GM19455 (cell line): ENCODE measurements around the gene SRRM2.
A peak's percentile ranks its signal among the peaks of the same experiment; 100 is the strongest.

Source experiments
- ATAC-seq: cut with Tn5 transposase; IDR thresholded peaks from one replicate; pipeline ENCODE4 v1.9.1; 2021; ENCODE audit not compliant: unreplicated experiment

SRRM2 gene

DNA sequence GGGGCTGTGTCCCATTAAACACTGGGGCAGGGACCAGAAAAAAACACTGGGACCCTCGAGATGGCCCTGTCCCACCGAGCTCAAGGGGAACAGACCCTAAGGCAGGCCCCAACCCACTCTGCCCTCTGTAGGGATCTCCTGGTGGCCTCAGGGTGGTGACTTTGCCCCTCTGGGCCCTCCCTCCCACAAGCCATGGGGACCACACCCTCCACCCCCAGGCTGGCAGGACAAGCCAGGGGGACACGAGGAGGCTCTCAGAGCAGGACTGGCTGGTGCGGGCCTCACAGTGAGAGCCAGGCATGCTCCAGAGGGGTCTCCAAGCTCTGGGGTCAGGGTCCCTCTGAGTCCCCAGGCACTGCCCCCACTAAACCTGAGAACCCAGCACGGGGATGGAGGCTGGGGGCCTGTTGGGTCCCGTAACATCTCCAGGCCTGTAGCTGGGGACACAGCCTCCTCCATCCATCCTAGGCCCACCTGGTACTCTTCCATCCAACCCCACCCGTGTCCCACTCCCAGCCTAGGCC, 14.5 kb upstream of the SRRM2 start:
- ATAC-seq = no peak

- ATAC-seq = no peak
Observed at GRCh38 chr16:2738615-2739014, 13.8 kb upstream of the SRRM2 start.

- ATAC-seq = no peak
Observed at GRCh38 chr16:2739625-2740430, 12.6 kb upstream of the SRRM2 start.

DNA sequence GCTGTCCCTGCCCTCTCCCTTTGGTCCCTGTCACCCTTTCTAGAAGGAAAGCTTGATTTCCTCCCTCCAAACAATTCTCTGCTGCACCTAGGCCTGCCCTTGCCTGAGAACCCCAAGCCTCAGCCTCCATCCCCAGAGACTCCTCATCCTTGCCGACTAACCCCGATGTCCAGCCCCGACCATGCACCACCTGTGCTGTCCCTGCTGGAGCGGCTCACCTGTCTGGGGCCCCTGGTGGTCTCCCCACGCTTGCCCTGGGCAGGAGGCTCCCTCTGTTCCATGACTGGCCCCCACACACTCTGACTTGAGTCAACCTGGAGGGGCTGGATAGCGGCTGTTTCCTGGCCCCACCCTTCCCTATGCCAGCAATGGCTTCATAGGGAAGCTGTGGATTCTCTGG, 12.0 kb upstream of the SRRM2 start:
- no peak for ATAC-seq

- ATAC-seq = no peak
Observed at GRCh38 chr16:2741168-2741567, 11.3 kb upstream of the SRRM2 start.

DNA sequence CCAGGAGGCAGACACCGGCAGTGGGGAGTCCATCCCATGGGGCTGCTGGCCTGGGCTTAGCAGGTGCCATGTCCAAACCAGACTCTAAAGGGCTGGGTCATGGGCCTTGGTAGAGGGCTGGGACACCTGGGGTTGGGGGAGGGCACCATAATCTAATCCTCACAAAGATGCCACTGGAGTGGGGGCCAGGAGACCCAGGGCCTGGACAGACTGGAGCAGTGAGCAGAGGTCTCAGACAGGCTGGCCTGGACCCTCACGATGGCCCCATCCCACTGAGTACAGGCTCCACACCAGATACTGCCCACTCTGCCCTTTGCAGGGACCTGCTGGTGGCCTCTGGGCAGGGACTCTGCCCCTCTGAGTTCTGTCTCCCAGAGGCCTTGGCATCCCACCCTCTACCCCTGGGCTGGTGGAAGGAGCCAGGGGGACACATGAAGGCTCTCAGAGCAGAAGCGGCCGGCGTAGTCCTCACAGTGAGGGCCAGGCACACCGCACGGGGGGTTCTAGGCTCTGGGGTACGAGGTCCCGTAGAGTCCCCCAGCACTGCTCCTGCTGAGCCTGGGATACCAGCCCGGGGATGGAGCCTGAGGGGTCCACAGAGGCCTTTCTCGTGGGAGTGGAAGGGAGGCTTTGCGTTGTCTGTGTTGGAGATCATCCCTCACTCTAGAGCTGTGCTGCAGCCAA, 10.0 kb upstream of the SRRM2 start:
- ATAC-seq = no peak

DNA sequence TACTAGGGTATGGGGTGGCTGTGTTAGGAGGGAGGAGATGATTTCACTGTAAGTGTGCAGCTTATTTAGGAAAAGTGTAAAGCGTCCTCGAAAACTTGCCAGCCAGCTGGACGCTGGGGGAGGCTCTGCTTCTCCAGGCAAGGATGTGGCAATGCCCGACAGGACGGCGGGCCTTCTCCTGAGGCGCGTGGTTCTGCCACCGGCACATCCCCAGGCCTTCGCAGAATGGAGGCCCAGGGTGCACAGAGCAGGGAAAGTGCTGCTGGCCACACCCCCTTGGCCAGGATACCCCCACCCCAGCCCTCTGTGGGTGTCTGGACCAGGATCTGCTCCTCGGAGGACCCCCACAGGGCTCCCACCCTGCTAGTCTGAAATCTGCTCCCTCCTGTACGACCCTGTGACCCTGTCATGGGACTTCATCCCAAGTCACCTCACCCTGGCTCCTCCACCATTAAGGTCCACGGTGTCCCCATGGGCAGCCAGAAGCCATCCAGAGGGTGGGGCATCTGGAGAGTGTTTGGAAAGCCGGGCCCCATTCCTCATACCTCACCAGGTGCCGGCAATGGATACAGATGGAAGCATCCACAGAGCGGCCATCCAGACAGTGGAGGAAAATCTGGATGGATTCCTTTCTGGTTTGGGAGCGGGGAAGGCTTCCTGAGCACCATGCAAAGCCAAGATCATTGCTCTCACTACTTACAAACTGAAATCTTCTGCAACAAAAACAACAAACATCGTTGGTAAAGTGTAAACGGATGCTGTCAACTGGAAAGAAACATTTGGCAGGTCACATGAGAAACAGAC, 9.2 kb upstream of the SRRM2 start:
- no peak for ATAC-seq

- no peak for ATAC-seq
Observed at GRCh38 chr16:2744711-2745110, 7.7 kb upstream of the SRRM2 start.

DNA sequence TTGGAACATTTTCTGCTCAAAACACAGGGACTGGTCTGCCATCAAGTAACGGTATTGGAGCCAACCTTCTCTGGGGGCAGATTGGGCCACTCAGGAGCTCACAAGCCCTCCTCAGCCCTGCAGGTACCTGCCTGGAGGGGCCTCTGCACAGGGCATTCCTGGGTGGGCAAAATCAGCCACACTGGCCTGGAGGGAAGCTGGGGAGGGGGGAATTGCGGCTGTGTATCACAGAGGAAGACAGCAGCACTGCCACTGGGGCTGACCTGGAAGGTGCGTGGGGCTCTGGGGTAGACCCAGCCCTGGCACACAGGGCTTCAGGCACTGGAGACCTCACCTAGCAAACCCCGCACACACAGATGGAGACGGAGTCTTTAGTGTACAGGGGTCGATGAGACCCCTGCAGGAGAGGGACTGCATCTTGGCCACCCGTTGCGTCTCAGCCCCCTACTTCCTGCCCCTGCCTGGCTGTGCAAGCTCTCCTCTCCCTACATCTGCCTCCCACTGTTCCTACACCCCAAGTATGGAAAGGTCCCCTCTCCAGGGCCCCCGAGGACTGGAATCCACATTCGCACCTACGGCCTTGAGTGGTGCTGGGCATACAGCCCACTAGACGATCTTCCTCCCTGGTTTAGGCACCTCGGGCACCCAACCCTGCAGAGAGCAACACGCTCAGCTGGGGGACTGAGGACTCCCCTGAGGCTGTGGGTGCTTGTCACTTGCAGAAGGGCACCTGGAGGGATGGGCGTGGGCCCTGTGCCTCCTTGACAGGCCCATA, 7.1 kb upstream of the SRRM2 start:
- no peak for ATAC-seq

GRCh38 chr16:2745961-2746360, 6.5 kb upstream of the SRRM2 start:
- ATAC-seq = no peak

DNA sequence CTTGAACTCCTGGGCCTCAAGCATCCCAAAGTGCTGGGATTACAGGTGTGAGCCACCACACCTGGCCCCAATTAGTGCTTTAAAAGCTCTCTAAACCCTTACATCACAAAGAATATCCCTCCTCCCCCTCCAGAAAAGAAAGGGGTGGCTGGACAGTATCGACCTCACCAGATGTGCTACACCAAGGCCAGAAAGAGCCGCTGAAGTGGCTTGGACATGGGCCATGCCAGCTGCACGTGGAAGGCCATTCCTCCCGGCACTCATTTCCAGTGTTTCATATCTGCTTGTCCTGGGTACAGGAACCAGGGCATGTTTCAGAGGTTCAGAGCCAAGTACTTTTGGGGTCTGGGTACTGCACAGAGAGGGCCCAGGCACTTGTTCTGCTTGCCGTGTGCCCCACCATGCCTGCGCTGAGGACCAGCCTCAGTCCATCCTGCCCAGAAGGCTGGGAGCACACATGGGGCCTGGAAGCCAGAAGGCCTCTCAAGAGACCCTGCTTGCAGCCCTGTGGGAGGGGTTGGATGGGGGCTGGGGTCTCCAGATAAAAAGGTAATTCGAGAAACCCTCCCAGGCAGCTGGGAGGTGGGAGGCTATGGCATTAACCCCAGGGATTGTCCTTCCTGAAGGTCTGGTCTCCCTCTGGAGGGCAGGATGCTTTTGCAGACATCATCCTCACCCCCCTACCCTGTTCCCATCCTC, 3.5 kb upstream of the SRRM2 start:
- ATAC-seq = no peak

- ATAC-seq = no peak
Observed at GRCh38 chr16:2749476-2749875, 3.0 kb upstream of the SRRM2 start.

GRCh38 chr16:2749936-2750335, 2.5 kb upstream of the SRRM2 start:
- ATAC-seq = no peak

GRCh38 chr16:2751577-2752034, 832 bp upstream of the SRRM2 start:
- peak; percentile 29 for ATAC-seq

DNA sequence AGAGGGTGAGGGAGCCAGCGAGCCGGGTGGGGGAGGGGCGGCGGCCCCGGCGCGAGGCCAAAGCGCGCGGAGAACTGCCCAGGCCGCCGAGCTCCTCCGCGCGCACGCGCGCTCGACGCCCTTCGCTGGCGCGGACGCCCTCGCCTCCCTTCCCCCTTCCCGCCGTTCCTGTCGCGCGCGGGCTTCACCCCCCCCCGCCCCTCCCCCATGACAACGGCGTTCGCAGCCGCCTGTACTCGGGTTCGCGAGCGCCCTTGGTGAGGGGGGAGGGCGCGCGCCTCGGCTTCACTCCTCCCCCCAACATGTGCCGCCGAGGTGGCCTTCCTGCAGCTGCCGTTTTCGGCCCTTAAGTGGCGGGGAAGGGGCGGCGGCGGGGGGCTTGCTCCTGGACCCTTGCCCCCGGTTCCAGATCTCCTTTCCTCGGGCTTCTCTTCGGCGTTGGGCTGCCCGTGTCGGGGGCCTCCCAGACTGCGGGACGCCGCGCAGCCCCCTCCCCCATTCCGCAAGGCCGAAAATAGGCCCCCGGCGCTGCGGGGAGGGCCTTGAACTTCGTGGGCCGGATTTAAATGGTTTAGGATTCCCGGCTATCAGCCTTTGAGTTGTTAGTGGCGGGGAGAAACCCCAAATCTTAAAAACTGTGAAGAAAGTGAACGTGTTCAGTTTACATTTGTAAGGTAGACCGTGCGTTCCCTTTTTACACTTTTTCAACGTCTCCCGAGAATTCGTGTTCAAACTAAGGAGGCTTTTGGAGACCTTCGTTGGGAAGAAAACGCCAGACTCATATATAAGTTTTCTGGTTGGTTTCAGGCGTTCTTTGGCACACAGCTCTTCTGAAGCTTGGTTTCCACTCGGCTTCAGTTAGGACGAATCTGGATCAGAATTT, 653 bp downstream of the SRRM2 start:
- peak; percentile 31 for ATAC-seq

GRCh38 chr16:2753733-2754020, 1.2 kb downstream of the SRRM2 start:
- no peak for ATAC-seq

DNA sequence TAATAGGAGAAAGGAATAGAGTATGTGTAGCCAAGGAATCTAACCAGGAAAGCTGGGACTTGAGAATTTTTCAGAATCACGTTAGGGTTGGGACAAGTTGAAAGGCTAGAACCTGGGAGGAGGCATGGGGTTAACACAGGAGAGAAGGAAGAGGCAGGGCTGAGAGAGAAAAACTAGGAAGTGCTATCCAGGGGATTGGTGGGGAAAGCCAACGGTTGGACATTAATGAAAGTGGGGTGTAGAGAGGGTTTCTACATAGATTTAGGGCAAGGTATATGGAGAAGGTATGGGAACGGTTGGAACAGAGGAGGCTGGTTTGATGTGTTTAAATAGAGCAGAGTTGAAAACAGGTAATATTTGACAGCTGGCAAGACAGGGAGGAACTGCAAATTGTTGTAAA, 2.7 kb downstream of the SRRM2 start:
- no peak for ATAC-seq

DNA sequence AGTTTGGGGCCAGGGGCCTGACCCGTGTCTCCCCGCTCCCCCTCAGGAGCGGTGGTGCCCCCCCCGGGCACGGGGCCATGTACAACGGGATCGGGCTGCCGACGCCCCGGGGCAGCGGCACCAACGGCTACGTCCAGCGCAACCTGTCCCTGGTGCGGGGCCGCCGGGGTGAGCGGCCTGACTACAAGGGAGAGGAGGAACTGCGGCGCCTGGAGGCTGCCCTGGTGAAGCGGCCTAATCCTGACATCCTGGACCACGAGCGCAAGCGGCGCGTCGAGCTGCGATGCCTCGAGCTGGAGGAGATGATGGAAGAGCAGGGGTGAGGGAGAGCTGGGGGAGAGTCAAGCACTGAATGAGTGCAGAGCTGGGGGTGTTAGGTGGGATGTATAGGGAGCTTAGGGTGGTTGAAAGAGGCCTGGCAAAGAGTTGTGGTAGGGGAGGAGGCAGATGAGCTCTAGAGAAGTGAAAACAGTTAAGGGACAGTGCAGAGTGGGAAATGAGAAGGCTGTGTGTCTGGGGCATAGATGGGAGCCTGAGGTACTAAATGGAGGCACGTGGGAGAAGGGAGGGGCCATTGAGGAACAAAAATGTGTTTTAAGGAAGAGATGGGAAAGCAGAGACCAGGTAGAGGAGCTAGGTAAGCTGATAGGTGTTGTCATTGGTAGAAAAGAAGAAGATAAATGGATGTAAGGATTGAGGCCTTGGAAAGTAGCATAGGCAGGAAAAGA, 4.0 kb downstream of the SRRM2 start:
- no peak for ATAC-seq

- ATAC-seq = no peak
Observed at GRCh38 chr16:2757344-2757743, 4.9 kb downstream of the SRRM2 start.
